ENCODE data around the gene WDR45. TPM values are rescaled to one million over a fixed set of nuclear protein-coding genes. Genes with fewer than 3 reads are reported as not detected.

WDR45 gene
- polyA plus RNA-seq, 1 donor (not counting 4 experiments of a cell fraction or from before 2014, with no cell fraction given), result 43.1 TPM

DNA sequence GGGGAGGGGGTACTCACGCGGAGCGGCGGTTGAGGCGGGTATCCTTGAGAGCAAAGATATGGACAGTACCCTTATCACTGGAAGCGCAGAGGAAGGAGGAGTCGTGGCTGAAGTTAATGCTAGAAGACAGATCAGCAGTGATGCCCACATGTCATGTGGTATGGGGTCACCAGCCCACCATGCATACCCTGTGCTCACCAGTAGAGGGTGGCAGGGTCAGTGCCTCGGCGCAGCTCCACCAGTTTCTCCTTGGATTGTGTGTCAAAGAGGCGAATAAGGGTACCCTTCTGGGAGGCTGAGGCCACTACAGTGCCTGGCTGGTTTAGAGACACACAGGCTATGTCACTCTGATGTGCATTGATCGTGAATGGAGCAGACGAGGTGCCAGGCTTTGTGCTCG, 4.3 kb downstream of the WDR45 start:
- Histone ChIP-seq H3K4me3 (ENCODE audit: control insufficient read depth in 2 of 3, extremely low read depth in 1 of 3, insufficient read depth in 2 of 3, low read depth in 1 of 3, low read length in 3 of 3) (no peak overlapping the region), H3K27ac (ENCODE audit: control insufficient read depth, insufficient read depth, low read length) (no peak overlapping the region), H3K9me3 (ENCODE audit: control insufficient read depth, low read depth, low read length) (no peaks in the 10 kb centered on the region), H3K4me1 (ENCODE audit: control insufficient read depth, extremely low read depth, insufficient read depth, low read length) (peaks cover 2% of the 10 kb centered on the region), H3K27me3 (ENCODE audit: control insufficient read depth, extremely low read depth, insufficient read depth, low read length) (no peaks in the 10 kb centered on the region), H3K4me2 (ENCODE audit: control insufficient read depth, extremely low read depth, insufficient read depth, low read depth, low read length) (no peak overlapping the region), H3K9ac (ENCODE audit: control insufficient read depth, extremely low read depth, insufficient read depth, low read length) (no peak overlapping the region), H3K36me3 (ENCODE audit: control insufficient read depth in 2 of 2, extremely low read depth in 1 of 2, insufficient read depth in 2 of 2, low read length in 2 of 2) (no peaks in the 10 kb centered on the region), H2AFZ (ENCODE audit: control insufficient read depth, low read length) (no peak overlapping the region), H3K79me2 (ENCODE audit: control insufficient read depth, insufficient read depth, low read length) (no peaks in the 10 kb centered on the region), H3K9me1 (ENCODE audit: control insufficient read depth, extremely low read depth, insufficient read depth, low read length) (no peaks in the 10 kb centered on the region), H4K20me1 (ENCODE audit: control insufficient read depth, extremely low read depth, insufficient read depth, low read length) (no peaks in the 10 kb centered on the region)
- dilution Hi-C loops (cut with MboI; ENCODE audit: extremely low pct_ligation_motif_present, low sequenced_read_pairs), result no loop called here
- FAIRE-seq (no peak), DNase-seq (ENCODE audit: low read depth, low spot score) (no peak)
- no peak for TF ChIP-seq EZH2 (IDR thresholded peaks at IDR 0.05; ENCODE audit: low read length)
- TF ChIP-seq, protein P1, sequence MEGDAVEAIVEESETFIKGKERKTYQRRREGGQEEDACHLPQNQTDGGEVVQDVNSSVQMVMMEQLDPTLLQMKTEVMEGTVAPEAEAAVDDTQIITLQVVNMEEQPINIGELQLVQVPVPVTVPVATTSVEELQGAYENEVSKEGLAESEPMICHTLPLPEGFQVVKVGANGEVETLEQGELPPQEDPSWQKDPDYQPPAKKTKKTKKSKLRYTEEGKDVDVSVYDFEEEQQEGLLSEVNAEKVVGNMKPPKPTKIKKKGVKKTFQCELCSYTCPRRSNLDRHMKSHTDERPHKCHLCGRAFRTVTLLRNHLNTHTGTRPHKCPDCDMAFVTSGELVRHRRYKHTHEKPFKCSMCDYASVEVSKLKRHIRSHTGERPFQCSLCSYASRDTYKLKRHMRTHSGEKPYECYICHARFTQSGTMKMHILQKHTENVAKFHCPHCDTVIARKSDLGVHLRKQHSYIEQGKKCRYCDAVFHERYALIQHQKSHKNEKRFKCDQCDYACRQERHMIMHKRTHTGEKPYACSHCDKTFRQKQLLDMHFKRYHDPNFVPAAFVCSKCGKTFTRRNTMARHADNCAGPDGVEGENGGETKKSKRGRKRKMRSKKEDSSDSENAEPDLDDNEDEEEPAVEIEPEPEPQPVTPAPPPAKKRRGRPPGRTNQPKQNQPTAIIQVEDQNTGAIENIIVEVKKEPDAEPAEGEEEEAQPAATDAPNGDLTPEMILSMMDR (optimal IDR thresholded peaks at IDR 0.05 in 1 of 3, IDR thresholded peaks at IDR 0.05 in 1 of 3, conservative IDR thresholded peaks at IDR 0.05 in 1 of 3; ENCODE audit: extremely low read depth in 1 of 3, insufficient read depth in 2 of 3, low read length in 3 of 3), result no peak

- DNase-seq (ENCODE audit: low read depth, low spot score) (peak; percentile 38), FAIRE-seq (peak; percentile 26)
- H3K4me3 ChIP-seq (ENCODE audit: control insufficient read depth in 2 of 3, extremely low read depth in 1 of 3, insufficient read depth in 2 of 3, low read depth in 1 of 3, low read length in 3 of 3), result peak within 1 kb of the TSS; percentile 49 to 67 (median 66)
- no peaks in the 10 kb centered on the region for H3K9me1 ChIP-seq (ENCODE audit: control insufficient read depth, extremely low read depth, insufficient read depth, low read length)
- H3K36me3 ChIP-seq (ENCODE audit: control insufficient read depth in 2 of 2, extremely low read depth in 1 of 2, insufficient read depth in 2 of 2, low read length in 2 of 2), result peaks cover 0 to 2% of the 10 kb centered on the region in 2 experiments
- no peaks in the 10 kb centered on the region for H3K27me3 ChIP-seq (ENCODE audit: control insufficient read depth, extremely low read depth, insufficient read depth, low read length)
- H2AFZ ChIP-seq (ENCODE audit: control insufficient read depth, low read length), result peak within 1 kb of the TSS; percentile 53
- H3K4me1 ChIP-seq (ENCODE audit: control insufficient read depth, extremely low read depth, insufficient read depth, low read length), result peaks cover 2% of the 10 kb centered on the region
- peak within 1 kb of the TSS; percentile 62 for H3K4me2 ChIP-seq (ENCODE audit: control insufficient read depth, extremely low read depth, insufficient read depth, low read depth, low read length)
- TF ChIP-seq, protein P1 (optimal IDR thresholded peaks at IDR 0.05 in 1 of 3, IDR thresholded peaks at IDR 0.05 in 1 of 3, conservative IDR thresholded peaks at IDR 0.05 in 1 of 3; ENCODE audit: extremely low read depth in 1 of 3, insufficient read depth in 2 of 3, low read length in 3 of 3), result no peak
- TF ChIP-seq EZH2 (IDR thresholded peaks at IDR 0.05; ENCODE audit: low read length), result no peak
- H3K9ac ChIP-seq (ENCODE audit: control insufficient read depth, extremely low read depth, insufficient read depth, low read length), result peak within 1 kb of the TSS; percentile 52
- dilution Hi-C loops (cut with MboI; ENCODE audit: extremely low pct_ligation_motif_present, low sequenced_read_pairs), result no loop called here
- no peak within 1 kb of the TSS for H3K27ac ChIP-seq (ENCODE audit: control insufficient read depth, insufficient read depth, low read length)
- no peaks in the 10 kb centered on the region for H4K20me1 ChIP-seq (ENCODE audit: control insufficient read depth, extremely low read depth, insufficient read depth, low read length)
- no peaks in the 10 kb centered on the region for H3K79me2 ChIP-seq (ENCODE audit: control insufficient read depth, insufficient read depth, low read length)
- no peaks in the 10 kb centered on the region for H3K9me3 ChIP-seq (ENCODE audit: control insufficient read depth, low read depth, low read length)
Observed at GRCh38 chrX:49073601-49074575, 5.8 kb downstream of the WDR45 start, which contains the start of gene PRAF2. Gene PRAF2, minus strand, starts transcription at chrX:49074002. Its CDS starts 15 bp downstream, at chrX:49073987.
